HCT116 (cell line): Measurements from ENCODE around the gene RASGEF1B. TPM values are rescaled to one million over a fixed set of nuclear protein-coding genes. Genes with fewer than 3 reads are reported as not detected.

ENCODE experiments used
- ATAC-seq: fragments of 200-7000 bp; cut with Tn5 transposase; 2 replicates; pipeline ENCODE4 v1.9.1; 2020; ENCODE audit warnings: mild to moderate bottlenecking, moderate library complexity
- BruUV-seq: library from RNA; stranded (reverse); fragments of 400-500 nt; replicated peaks from 2 replicates; lab custom pipeline; 2021; lab: Mats Ljungman, UMichigan
- CTCF ChIA-PET: fragments of 300-600 bp; sonication (Branson Sonifier 250); formaldehyde crosslinking; loops from one replicate; lab custom pipeline; 2021; ENCODE audit warnings: antibody characterized with exemption; lab: Charles Lee
- POLR2A ChIA-PET: fragments of 300-600, 350-600 bp; sonication (Branson Sonifier 250); formaldehyde crosslinking; loops from one replicate; lab custom pipeline; 2021; ENCODE audit warnings: antibody characterized with exemption; lab: Charles Lee
- RAD21 ChIA-PET, 2 experiments: fragments of 300-600 bp; sonication (Branson Sonifier 250); formaldehyde crosslinking; loops; one replicate each; lab custom pipeline; 2023; ENCODE audit warnings: low total read pairs in 2 of 2; ENCODE audit not compliant: uncharacterized antibody in 2 of 2, unreplicated experiment in 2 of 2, low non-redundant PET in 1 of 2; lab: Charles Lee
- DNase-seq: peaks from one replicate; pipeline ENCODE4 v3.0.0-alpha.2; 2010; ENCODE audit warnings: low read depth, low spot score
- H2AFZ ChIP-seq: fragments of 200-600 bp; shearing (Covaris generic), sonication (generic); 2 replicates; pipeline ENCODE4 v1.6.1; 2017; ENCODE audit warnings: low read depth, mixed run types, mixed read lengths, antibody characterized with exemption, low read length; ENCODE audit not compliant: poor library complexity, severe bottlenecking
- H3K27ac ChIP-seq: 2 replicates; pipeline ENCODE4 v1.5.1; 2012; ENCODE audit warnings: low read depth, low read length
- H3K27me3 ChIP-seq: fragments of 200-600 bp; sonication (generic); 2 replicates; pipeline ENCODE4 v1.6.1; 2016; ENCODE audit warnings: mixed run types, low read length, mixed read lengths; ENCODE audit not compliant: insufficient read depth
- H3K36me3 ChIP-seq, 2 experiments: fragments of 200-500 bp in 1 of 2; fragments of 200-600 bp in 1 of 2; sonication (Bioruptor generic) in 1 of 2; sonication (generic) in 1 of 2; 2 replicates each; pipeline versions ENCODE4 v1.5.1 to v1.6.1; 2014 to 2016; ENCODE audit warnings: low read length in 2 of 2, inconsistent platforms in 1 of 2, mixed read lengths in 1 of 2, mixed run types in 1 of 2; ENCODE audit not compliant: insufficient read depth in 2 of 2, control insufficient read depth in 1 of 2
- H3K4me1 ChIP-seq, 2 experiments: fragments of 200-600 bp in 1 of 2; sonication (generic) in 1 of 2; 2 replicates each; pipeline versions ENCODE4 v1.5.1 to v1.6.1; 2012 to 2017; ENCODE audit warnings: low read length in 2 of 2, inconsistent platforms in 1 of 2, mild to moderate bottlenecking in 1 of 2, mixed read lengths in 1 of 2, mixed run types in 1 of 2, moderate library complexity in 1 of 2; ENCODE audit not compliant: insufficient read depth in 2 of 2, control insufficient read depth in 1 of 2
- H3K4me2 ChIP-seq: fragments of 200-600 bp; sonication (generic); 2 replicates; pipeline ENCODE4 v1.6.1; 2017; ENCODE audit warnings: mixed run types, low read length, mixed read lengths
- H3K4me3 ChIP-seq, 2 experiments: fragments of 200-600 bp in 1 of 2; sonication (generic) in 1 of 2; replicated peaks in 1 of 2; 2 replicates each; pipeline ENCODE4 v1.5.1; 2011 to 2016; ENCODE audit warnings: low read length in 2 of 2, control low read depth in 1 of 2, low read depth in 1 of 2, mild to moderate bottlenecking in 1 of 2, mixed read lengths in 1 of 2, mixed run types in 1 of 2
- H3K79me2 ChIP-seq: fragments of 200-600 bp; sonication (generic); 2 replicates; pipeline ENCODE4 v1.6.1; 2017; ENCODE audit warnings: mild to moderate bottlenecking, mixed run types, low read length, moderate library complexity, mixed read lengths; ENCODE audit not compliant: insufficient read depth
- H3K9ac ChIP-seq: fragments of 200-600 bp; sonication (generic); 2 replicates; pipeline ENCODE4 v1.6.1; 2016; ENCODE audit warnings: low read length, mixed read lengths
- H3K9me2 ChIP-seq: fragments of 200-600 bp; sonication (generic), shearing (Covaris generic); 2 replicates; pipeline ENCODE4 v1.6.1; 2017; ENCODE audit warnings: mixed run types, mild to moderate bottlenecking, moderate library complexity; ENCODE audit not compliant: insufficient read depth
- H3K9me3 ChIP-seq, 2 experiments: fragments of 200-500 bp in 1 of 2; fragments of 200-600 bp in 1 of 2; sonication (Bioruptor generic) in 1 of 2; sonication (generic) in 1 of 2; 2 replicates each; pipeline ENCODE4 v1.6.1; 2014 to 2017; ENCODE audit warnings: low read length in 2 of 2, mixed read lengths in 2 of 2, inconsistent platforms in 1 of 2, low read depth in 1 of 2, mild to moderate bottlenecking in 1 of 2, mixed run types in 1 of 2, moderate library complexity in 1 of 2; ENCODE audit not compliant: control insufficient read depth in 1 of 2, insufficient read depth in 1 of 2
- H4K20me1 ChIP-seq: fragments of 200-600 bp; sonication (generic), shearing (Covaris generic); 2 replicates; pipeline ENCODE4 v1.6.1; 2017; ENCODE audit warnings: mixed run types, mild to moderate bottlenecking, moderate library complexity; ENCODE audit not compliant: insufficient read depth
- CTCF ChIP-seq, 3 experiments: fragments of 200-600 bp in 1 of 3; sonication (generic) in 1 of 3; IDR thresholded peaks in 2 of 3; conservative IDR thresholded peaks in 1 of 3; 2 replicates each; pipeline ENCODE4 v1.5.1; 2012 to 2017; ENCODE audit warnings: low read depth in 2 of 3, low read length in 2 of 3, antibody characterized with exemption in 1 of 3, borderline replicate concordance in 1 of 3, control low read depth in 1 of 3, mild to moderate bottlenecking in 1 of 3, mixed read lengths in 1 of 3, mixed run types in 1 of 3, moderate library complexity in 1 of 3; ENCODE audit not compliant: insufficient read depth in 1 of 3
- EGR1 ChIP-seq: IDR thresholded peaks from 2 replicates; pipeline ENCODE4 v1.6.1; 2012; ENCODE audit warnings: low read depth
- FOSL1 ChIP-seq: IDR thresholded peaks from 2 replicates; pipeline ENCODE4 v1.6.1; 2012; ENCODE audit warnings: low read depth
- JUND ChIP-seq: IDR thresholded peaks from 2 replicates; pipeline ENCODE4 v1.6.1; 2012
- MAX ChIP-seq: IDR thresholded peaks from 2 replicates; pipeline ENCODE4 v1.6.1; 2012
- POLR2A ChIP-seq: IDR thresholded peaks from 2 replicates; pipeline ENCODE4 v1.7.0; 2011; ENCODE audit warnings: borderline replicate concordance; ENCODE audit not compliant: insufficient read depth, insufficient read length; ENCODE audit errors: extremely low read depth
- POLR2AphosphoS5 ChIP-seq: IDR thresholded peaks from 2 replicates; pipeline ENCODE4 v1.6.1; 2011; ENCODE audit warnings: mild to moderate bottlenecking, low read depth, low read length, moderate library complexity
- SIN3A ChIP-seq: IDR thresholded peaks from 2 replicates; pipeline ENCODE4 v1.6.1; 2012; ENCODE audit warnings: low read depth
- SP1 ChIP-seq: IDR thresholded peaks from 2 replicates; pipeline ENCODE4 v1.6.1; 2012; ENCODE audit warnings: low read depth
- SRF ChIP-seq: IDR thresholded peaks from 2 replicates; pipeline ENCODE4 v1.6.1; 2012; ENCODE audit warnings: low read depth
- TCF7L2 ChIP-seq: IDR thresholded peaks from 2 replicates; pipeline ENCODE4 v1.7.0; 2011; ENCODE audit warnings: borderline replicate concordance, inconsistent platforms; ENCODE audit not compliant: insufficient read depth, insufficient read length; ENCODE audit errors: extremely low read depth
- YY1 ChIP-seq: IDR thresholded peaks from 2 replicates; pipeline ENCODE4 v1.6.1; 2011; ENCODE audit warnings: low read length, low read depth, moderate library complexity, mild to moderate bottlenecking; ENCODE audit not compliant: insufficient replicate concordance; ENCODE audit errors: extremely low read depth
- ZBTB33 ChIP-seq: IDR thresholded peaks from 2 replicates; pipeline ENCODE4 v1.6.1; 2011; ENCODE audit warnings: mild to moderate bottlenecking, low read length, moderate library complexity; ENCODE audit not compliant: insufficient replicate concordance; ENCODE audit errors: extremely low read depth
- ZFX ChIP-seq: fragments of 450-650 bp; IDR thresholded peaks from 2 replicates; pipeline ENCODE4 v1.6.1; 2017
- ZNF274 ChIP-seq: fragments of 200-500 bp; sonication (Bioruptor generic); IDR thresholded peaks from 2 replicates; pipeline ENCODE4 v1.6.1; 2014; ENCODE audit warnings: mild to moderate bottlenecking, low read depth, low read length, inconsistent platforms
- intact Hi-C: fragments of 100-400 bp; cut with micrococcal nuclease; formaldehyde crosslinking; loops from 2 replicates; pipeline ENCODE4 v1.10.0; 2022
- total RNA-seq: library from RNA; stranded (reverse); gene quantifications from one replicate; pipeline ENCODE4 v1.2.1, GENCODE V29; 2021; ENCODE audit not compliant: unreplicated experiment

The RASGEF1B gene
- total RNA-seq, 1 experiment from 2014 or later = 0.25 TPM

- H4K20me1 ChIP-seq = no peaks in the 10 kb centered on the region
- peaks cover 21% of the 10 kb centered on the region for H3K27me3 ChIP-seq
- no peak overlapping the region for H3K4me2 ChIP-seq
- no peaks in the 10 kb centered on the region for H3K9me3 ChIP-seq
- intact Hi-C loops = no loop called here
- no peak for TF ChIP-seq EGR1
- no peak for TF ChIP-seq ZNF274
- no peak for TF ChIP-seq SP1
- no peak for TF ChIP-seq ZFX
- TF ChIP-seq SIN3A = no peak
- TF ChIP-seq YY1 = no peak
- TF ChIP-seq, all 23 proteins: peak for 0
- ChIA-PET POLR2A (no interaction called here), RAD21 (no interaction called here), CTCF (no interaction called here)
- Histone ChIP-seq H3K4me1 (no peaks in the 10 kb centered on the region), H3K4me3 (no peak overlapping the region), H3K27ac (no peak overlapping the region), H3K9ac (no peak overlapping the region), H3K36me3 (no peaks in the 10 kb centered on the region), H2AFZ (no peak overlapping the region), H3K79me2 (no peaks in the 10 kb centered on the region), H3K9me2 (no peaks in the 10 kb centered on the region; the same call in 1 of the 2 replicates)
- BruUV-seq = no TSS peak
- DNase-seq = no peak
- no peak for ATAC-seq
Observed at GRCh38 chr4:81495345-81495744, 23.6 kb upstream of the RASGEF1B start.

- H3K27me3 ChIP-seq = peaks cover 11% of the 10 kb centered on the region
- H2AFZ ChIP-seq = no peak overlapping the region
- no peak for TF ChIP-seq JUND
- TF ChIP-seq FOSL1 = no peak
- no peak for TF ChIP-seq YY1
- TF ChIP-seq SP1 = no peak
- no peak for TF ChIP-seq MAX
- no peak for TF ChIP-seq SRF
- no peak for TF ChIP-seq POLR2AphosphoS5
- TF ChIP-seq POLR2A = no peak
- TF ChIP-seq ZBTB33 = no peak
- TF ChIP-seq EGR1 = no peak
- no peak for TF ChIP-seq CTCF (IDR thresholded peaks at IDR 0.05 in 2 of 3, conservative IDR thresholded peaks at IDR 0.05 in 1 of 3; ENCODE audit: borderline replicate concordance in 1 of 3, insufficient read depth in 1 of 3, low read depth in 2 of 3, low read length in 2 of 3)
- no peak for TF ChIP-seq TCF7L2
- ChIA-PET RAD21 (no interaction called here), POLR2A (no interaction called here), CTCF (no interaction called here)
- no peak overlapping the region for H3K9ac ChIP-seq
- H4K20me1 ChIP-seq = no peaks in the 10 kb centered on the region
- no peaks in the 10 kb centered on the region for H3K4me1 ChIP-seq
- no TSS peak for BruUV-seq
- H3K79me2 ChIP-seq = no peaks in the 10 kb centered on the region
- no peak for ATAC-seq
- intact Hi-C loops = no loop called here
- no peak overlapping the region for H3K4me2 ChIP-seq
- no peak overlapping the region for H3K27ac ChIP-seq
- no peak for DNase-seq
- H3K9me2 ChIP-seq = no peaks in the 10 kb centered on the region; the same call in 1 of the 2 replicates
- no peaks in the 10 kb centered on the region for H3K36me3 ChIP-seq
- no peak overlapping the region for H3K4me3 ChIP-seq
- no peaks in the 10 kb centered on the region for H3K9me3 ChIP-seq
Observed at GRCh38 chr4:81494031-81494431, 22.3 kb upstream of the RASGEF1B start.
